Measurements from ENCODE around the gene PRR29.

DNA sequence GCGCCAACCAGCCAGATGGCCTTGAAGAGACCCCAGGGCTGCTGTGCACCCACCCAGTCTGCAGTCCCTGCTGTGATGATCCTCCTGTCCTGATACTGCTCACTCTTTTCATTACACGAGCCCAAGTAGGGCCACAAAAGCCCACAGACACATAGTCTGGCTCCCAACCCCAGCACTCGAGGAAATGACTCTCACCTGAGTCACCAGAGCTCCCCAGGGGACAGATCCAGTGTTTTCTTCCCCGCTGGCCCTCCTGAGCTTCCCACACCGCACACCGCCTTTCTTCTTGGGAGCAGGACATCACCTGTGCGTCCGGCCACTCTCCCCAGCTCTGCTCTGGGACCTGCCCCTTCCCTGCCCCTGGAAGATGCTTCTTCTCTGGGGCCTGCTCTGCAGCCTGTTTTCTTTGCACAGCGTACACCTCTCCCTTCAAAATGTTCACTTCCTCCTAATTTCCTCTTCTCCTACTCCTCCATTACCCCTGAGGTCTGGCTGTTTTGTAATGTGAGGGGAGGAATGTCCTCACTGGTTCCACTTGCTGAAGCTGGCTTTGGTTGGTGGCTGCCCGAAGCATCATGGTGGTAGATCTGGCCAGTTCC lies 23.5 kb upstream of the PRR29 start:
- TF ChIP-seq, protein P1, sequence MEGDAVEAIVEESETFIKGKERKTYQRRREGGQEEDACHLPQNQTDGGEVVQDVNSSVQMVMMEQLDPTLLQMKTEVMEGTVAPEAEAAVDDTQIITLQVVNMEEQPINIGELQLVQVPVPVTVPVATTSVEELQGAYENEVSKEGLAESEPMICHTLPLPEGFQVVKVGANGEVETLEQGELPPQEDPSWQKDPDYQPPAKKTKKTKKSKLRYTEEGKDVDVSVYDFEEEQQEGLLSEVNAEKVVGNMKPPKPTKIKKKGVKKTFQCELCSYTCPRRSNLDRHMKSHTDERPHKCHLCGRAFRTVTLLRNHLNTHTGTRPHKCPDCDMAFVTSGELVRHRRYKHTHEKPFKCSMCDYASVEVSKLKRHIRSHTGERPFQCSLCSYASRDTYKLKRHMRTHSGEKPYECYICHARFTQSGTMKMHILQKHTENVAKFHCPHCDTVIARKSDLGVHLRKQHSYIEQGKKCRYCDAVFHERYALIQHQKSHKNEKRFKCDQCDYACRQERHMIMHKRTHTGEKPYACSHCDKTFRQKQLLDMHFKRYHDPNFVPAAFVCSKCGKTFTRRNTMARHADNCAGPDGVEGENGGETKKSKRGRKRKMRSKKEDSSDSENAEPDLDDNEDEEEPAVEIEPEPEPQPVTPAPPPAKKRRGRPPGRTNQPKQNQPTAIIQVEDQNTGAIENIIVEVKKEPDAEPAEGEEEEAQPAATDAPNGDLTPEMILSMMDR (IDR thresholded peaks at IDR 0.05): no peak
- TF ChIP-seq POLR2A (IDR thresholded peaks at IDR 0.05): no peak

Measured in adrenal gland (tissue), 5 donors.